ENCODE measurements around the gene PI4KA.

- TF ChIP-seq POLR2A (IDR thresholded peaks at IDR 0.05) = no peak
- TF ChIP-seq, protein P1, sequence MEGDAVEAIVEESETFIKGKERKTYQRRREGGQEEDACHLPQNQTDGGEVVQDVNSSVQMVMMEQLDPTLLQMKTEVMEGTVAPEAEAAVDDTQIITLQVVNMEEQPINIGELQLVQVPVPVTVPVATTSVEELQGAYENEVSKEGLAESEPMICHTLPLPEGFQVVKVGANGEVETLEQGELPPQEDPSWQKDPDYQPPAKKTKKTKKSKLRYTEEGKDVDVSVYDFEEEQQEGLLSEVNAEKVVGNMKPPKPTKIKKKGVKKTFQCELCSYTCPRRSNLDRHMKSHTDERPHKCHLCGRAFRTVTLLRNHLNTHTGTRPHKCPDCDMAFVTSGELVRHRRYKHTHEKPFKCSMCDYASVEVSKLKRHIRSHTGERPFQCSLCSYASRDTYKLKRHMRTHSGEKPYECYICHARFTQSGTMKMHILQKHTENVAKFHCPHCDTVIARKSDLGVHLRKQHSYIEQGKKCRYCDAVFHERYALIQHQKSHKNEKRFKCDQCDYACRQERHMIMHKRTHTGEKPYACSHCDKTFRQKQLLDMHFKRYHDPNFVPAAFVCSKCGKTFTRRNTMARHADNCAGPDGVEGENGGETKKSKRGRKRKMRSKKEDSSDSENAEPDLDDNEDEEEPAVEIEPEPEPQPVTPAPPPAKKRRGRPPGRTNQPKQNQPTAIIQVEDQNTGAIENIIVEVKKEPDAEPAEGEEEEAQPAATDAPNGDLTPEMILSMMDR (IDR thresholded peaks at IDR 0.05) = no peak
Measured at GRCh38 chr22:20807315-20807752, 51.3 kb downstream of the PI4KA start.
